Measurements from ENCODE around the gene NASP. TPM values are rescaled to one million over a fixed set of nuclear protein-coding genes. Genes with fewer than 3 reads are reported as not detected.
A peak's percentile ranks its signal among the peaks of the same experiment; 100 is the strongest.

The NASP gene
- total RNA-seq, 1 donor from 2014 or later, result 149 TPM

DNA sequence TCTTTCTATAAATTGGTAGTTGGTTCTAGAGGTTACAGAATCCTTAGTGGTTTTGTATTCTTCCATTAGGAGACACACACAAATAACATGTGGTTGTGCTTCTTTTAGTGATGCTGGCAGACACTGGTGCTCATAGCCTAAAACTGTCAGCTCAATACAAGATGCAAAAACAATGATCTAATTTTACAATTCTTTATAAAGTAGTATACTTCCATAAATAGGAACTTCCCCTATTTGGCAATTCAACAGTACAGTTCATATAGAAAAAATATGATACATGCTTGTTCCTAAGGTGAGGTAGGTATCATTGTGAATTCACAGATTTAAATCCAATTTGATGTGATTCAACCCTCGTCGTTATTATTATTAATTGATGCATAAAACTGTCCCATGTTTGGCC lies 60.8 kb downstream of the NASP start:
- no peaks in the 10 kb centered on the region for H3K9me3 Mint-ChIP-seq (ENCODE audit: unreplicated experiment)
- peaks cover 14% of the 10 kb centered on the region for H3K36me3 Mint-ChIP-seq (ENCODE audit: low read depth, unreplicated experiment)
- H3K4me1 Mint-ChIP-seq (ENCODE audit: unreplicated experiment), result peaks cover 17% of the 10 kb centered on the region
- H3K27ac Mint-ChIP-seq (ENCODE audit: unreplicated experiment), result no peak overlapping the region
- no peak for DNase-seq (ENCODE audit: low spot score)
- H3K27me3 Mint-ChIP-seq (ENCODE audit: unreplicated experiment), result no peaks in the 10 kb centered on the region
- H3K4me3 Mint-ChIP-seq (ENCODE audit: unreplicated experiment), result no peak overlapping the region
- TF ChIP-seq, protein P1, sequence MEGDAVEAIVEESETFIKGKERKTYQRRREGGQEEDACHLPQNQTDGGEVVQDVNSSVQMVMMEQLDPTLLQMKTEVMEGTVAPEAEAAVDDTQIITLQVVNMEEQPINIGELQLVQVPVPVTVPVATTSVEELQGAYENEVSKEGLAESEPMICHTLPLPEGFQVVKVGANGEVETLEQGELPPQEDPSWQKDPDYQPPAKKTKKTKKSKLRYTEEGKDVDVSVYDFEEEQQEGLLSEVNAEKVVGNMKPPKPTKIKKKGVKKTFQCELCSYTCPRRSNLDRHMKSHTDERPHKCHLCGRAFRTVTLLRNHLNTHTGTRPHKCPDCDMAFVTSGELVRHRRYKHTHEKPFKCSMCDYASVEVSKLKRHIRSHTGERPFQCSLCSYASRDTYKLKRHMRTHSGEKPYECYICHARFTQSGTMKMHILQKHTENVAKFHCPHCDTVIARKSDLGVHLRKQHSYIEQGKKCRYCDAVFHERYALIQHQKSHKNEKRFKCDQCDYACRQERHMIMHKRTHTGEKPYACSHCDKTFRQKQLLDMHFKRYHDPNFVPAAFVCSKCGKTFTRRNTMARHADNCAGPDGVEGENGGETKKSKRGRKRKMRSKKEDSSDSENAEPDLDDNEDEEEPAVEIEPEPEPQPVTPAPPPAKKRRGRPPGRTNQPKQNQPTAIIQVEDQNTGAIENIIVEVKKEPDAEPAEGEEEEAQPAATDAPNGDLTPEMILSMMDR (IDR thresholded peaks at IDR 0.05; ENCODE audit: unreplicated experiment), result no peak

DNA sequence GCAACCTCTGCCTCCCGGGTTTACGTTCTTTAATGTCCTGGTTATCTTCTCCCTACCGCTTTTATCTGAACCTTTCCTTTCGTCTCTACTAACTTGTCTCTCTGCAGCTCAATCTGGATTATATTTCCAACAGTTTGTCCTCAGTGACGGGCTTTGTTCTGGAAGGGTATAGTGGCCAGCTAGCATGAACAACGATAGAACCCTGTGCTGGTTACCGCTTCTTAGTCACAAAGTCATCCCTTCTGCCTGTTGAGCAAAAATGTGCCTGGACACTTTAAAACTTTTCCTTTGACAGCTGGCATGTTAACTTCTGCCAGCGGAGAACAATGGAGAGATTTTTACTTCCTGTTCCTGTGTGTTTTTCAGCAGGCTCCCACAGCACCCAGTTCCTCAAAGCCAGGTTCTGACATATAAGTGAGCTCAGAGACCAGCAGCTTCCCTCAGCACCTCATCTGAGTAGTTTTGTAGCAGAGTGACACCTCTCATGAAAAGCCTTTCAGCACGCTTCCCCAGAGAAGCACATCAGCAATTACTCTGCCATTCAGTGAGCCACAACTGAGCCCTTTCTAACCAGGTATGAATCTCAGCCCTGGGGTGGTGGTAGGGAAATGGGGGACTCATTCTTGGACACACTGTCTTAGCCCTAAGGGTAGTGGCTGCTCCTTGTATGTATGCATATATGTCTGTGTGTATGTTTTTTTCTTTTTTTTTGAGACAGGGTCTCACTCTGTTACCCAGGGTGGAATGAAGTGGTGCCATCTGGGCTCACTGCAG lies 63.6 kb downstream of the NASP start:
- H3K27me3 Mint-ChIP-seq (ENCODE audit: unreplicated experiment), result no peaks in the 10 kb centered on the region
- no peak overlapping the region for H3K4me3 Mint-ChIP-seq (ENCODE audit: unreplicated experiment)
- peaks cover 8% of the 10 kb centered on the region for H3K36me3 Mint-ChIP-seq (ENCODE audit: low read depth, unreplicated experiment)
- no peak for DNase-seq (ENCODE audit: low spot score)
- no peaks in the 10 kb centered on the region for H3K9me3 Mint-ChIP-seq (ENCODE audit: unreplicated experiment)
- H3K4me1 Mint-ChIP-seq (ENCODE audit: unreplicated experiment), result peaks cover 15% of the 10 kb centered on the region
- TF ChIP-seq, protein P1 (IDR thresholded peaks at IDR 0.05; ENCODE audit: unreplicated experiment), result no peak
- H3K27ac Mint-ChIP-seq (ENCODE audit: unreplicated experiment), result peak overlapping the region; percentile 88

DNA sequence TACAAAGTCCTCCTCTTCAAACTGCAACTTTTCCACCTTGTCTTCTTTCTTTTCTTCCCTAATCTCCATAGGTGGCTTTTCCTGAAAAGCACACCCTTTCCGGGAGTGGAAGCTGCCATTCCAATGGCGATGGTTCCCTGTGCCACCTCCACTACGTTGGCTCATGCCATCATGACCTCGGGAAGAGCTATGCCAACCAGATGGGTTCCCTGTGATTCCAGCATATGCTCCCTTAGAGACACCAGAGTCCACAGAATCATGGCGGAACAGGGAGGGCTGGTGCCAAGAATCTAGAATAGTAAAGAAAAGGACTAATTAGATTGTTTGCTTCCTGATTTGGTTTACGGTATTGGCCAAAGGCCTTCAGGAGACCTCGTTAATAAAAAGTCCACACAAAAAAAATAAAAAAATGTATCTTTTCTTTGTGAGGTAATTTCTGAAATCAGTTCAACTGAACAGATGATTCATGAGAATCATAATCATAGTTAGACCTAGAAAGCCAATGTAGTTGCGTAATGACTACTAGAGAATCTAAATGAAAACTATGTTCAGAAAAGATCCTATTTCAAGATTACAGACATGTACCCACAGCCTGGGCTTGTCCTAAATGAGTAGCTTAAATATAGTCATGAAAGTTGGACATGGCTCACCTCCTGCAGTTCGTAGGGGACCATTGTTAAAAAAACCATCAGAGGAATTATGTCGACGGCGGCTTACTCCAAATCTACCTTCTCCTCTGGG lies 70.9 kb downstream of the NASP start:
- H3K36me3 Mint-ChIP-seq (ENCODE audit: low read depth, unreplicated experiment), result peaks cover 19% of the 10 kb centered on the region
- no peaks in the 10 kb centered on the region for H3K27me3 Mint-ChIP-seq (ENCODE audit: unreplicated experiment)
- no peaks in the 10 kb centered on the region for H3K4me1 Mint-ChIP-seq (ENCODE audit: unreplicated experiment)
- DNase-seq (ENCODE audit: low spot score), result no peak
- no peaks in the 10 kb centered on the region for H3K9me3 Mint-ChIP-seq (ENCODE audit: unreplicated experiment)
- H3K4me3 Mint-ChIP-seq (ENCODE audit: unreplicated experiment), result no peak overlapping the region
- TF ChIP-seq, protein P1 (IDR thresholded peaks at IDR 0.05; ENCODE audit: unreplicated experiment), result no peak
- H3K27ac Mint-ChIP-seq (ENCODE audit: unreplicated experiment), result no peak overlapping the region

DNA sequence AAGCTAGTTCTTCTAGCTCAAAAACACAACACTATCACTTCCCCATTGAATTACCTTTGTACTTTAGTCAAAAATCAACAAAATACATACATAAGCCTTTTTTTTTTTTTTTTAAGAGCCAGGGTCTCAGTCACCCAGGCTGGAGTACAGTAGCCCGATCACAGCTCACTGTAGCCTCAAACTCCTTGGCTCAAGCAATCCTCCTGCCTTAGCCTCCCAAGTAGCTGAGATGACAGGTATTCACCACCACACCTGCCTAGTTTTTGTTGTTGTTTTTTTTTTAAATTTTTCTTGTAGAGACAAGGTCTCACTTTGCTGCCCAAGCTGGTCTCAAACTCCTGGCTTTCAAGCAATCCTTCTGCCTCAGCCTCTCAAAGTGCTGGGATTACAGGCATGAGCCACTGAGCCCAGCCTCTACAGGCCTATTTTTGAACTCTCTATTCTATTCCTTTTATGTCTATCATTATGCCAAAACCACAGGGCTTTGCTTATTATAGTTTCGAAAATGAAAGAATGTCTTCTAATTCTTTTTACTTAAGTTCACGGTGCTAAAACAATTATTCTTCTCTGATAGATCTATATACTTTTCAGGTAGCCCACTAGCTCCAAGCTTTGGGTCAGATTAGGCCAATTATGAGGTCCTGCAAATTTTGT lies 72.9 kb downstream of the NASP start:
- Mint-ChIP-seq H3K27ac (ENCODE audit: unreplicated experiment) (no peak overlapping the region), H3K9me3 (ENCODE audit: unreplicated experiment) (no peaks in the 10 kb centered on the region), H3K4me3 (ENCODE audit: unreplicated experiment) (no peak overlapping the region), H3K4me1 (ENCODE audit: unreplicated experiment) (no peaks in the 10 kb centered on the region), H3K36me3 (ENCODE audit: low read depth, unreplicated experiment) (peaks cover 17% of the 10 kb centered on the region), H3K27me3 (ENCODE audit: unreplicated experiment) (no peaks in the 10 kb centered on the region)
- TF ChIP-seq, protein P1 (IDR thresholded peaks at IDR 0.05; ENCODE audit: unreplicated experiment), result no peak
- DNase-seq (ENCODE audit: low spot score), result no peak
